ENCODE data around the gene NOTCH2.

DNA sequence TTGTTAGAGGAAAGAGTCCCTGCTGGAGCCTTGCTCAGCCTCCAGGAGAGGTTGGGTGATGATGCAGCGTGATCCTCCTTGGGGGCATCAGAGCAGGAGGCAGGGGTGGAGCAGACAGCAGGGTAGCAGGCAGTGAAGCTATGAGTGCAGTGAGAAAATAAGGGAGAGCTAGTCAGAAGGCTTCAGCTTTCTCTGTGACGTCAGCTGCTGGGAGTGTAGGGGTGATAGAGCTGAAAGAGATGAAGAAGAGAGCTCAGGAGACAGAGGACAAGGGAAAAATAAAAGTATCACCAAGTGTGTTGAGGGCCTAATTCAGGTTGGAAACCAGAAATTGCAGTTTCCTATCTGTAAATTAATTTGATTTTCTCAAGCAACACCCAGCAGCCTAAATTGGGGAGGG lies 170.9 kb downstream of the NOTCH2 start:
- TF ChIP-seq POLR2A (IDR thresholded peaks at IDR 0.05) (no peak), EP300 (IDR thresholded peaks at IDR 0.05) (no peak)
- TF ChIP-seq, protein P1, sequence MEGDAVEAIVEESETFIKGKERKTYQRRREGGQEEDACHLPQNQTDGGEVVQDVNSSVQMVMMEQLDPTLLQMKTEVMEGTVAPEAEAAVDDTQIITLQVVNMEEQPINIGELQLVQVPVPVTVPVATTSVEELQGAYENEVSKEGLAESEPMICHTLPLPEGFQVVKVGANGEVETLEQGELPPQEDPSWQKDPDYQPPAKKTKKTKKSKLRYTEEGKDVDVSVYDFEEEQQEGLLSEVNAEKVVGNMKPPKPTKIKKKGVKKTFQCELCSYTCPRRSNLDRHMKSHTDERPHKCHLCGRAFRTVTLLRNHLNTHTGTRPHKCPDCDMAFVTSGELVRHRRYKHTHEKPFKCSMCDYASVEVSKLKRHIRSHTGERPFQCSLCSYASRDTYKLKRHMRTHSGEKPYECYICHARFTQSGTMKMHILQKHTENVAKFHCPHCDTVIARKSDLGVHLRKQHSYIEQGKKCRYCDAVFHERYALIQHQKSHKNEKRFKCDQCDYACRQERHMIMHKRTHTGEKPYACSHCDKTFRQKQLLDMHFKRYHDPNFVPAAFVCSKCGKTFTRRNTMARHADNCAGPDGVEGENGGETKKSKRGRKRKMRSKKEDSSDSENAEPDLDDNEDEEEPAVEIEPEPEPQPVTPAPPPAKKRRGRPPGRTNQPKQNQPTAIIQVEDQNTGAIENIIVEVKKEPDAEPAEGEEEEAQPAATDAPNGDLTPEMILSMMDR (IDR thresholded peaks at IDR 0.05), result no peak

All from ovary (tissue), 3 donors.